ENCODE results near the gene HBG2. TPM values are rescaled to one million over a fixed set of nuclear protein-coding genes. Genes with fewer than 3 reads are reported as not detected.

The HBG2 gene
- total and polyA plus RNA-seq, 2 of the 13 experiments (the other 11 are each of a cell fraction or from before 2014, with no cell fraction given), result not detected

DNA sequence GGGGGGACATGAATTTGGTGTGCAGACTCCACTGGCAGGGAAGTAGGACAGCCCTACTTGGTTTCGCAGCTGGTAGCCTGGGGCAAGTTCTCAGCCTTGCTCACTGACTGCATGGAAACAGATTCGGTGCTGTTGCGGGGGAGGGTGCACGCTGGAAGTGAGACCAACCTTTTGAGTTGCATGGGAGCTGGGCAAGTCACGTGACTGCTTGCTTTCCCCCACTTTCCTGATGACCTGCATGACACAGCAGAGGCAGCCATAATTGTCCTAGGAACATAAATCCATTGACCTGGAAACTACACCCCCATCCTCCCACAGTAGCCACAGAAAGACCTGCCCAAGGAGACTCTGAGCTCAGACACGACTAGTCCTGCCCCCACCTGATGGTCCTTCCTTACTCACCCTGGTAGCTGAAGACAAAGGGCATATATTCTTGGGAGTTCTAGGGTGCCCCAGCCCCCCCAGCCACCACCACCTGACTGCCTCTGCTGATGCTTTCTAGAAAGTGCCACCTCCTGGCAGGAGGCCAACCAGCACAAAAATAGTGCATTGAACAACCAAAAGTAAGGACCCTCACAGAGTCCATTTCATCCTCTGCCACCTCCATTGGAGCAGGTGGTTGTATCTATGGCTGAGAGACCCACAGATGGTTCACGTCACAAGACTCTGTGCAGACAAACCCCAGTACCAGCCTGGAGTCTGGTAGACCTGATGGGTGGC, 4.1 kb upstream of the HBG2 start:
- Histone ChIP-seq H3K4me1 (ENCODE audit: insufficient read depth, low read length) (no peaks in the 10 kb centered on the region), H3K9me3 (ENCODE audit: low read length) (no peaks in the 10 kb centered on the region), H3K27ac (ENCODE audit: extremely low read length, insufficient read depth, low read length) (no peak overlapping the region), H4K20me1 (ENCODE audit: insufficient read depth, low read length) (no peaks in the 10 kb centered on the region), H2AFZ (ENCODE audit: low read length) (no peak overlapping the region), H3K27me3 (ENCODE audit: control insufficient read depth in 1 of 2, insufficient read depth in 2 of 2, low read length in 2 of 2) (no peaks in the 10 kb centered on the region), H3K79me2 (ENCODE audit: insufficient read depth, low read length) (no peaks in the 10 kb centered on the region), H3K9ac (ENCODE audit: insufficient read depth, low read depth, low read length) (no peak overlapping the region), H3K4me3 (replicated peaks in 1 of 3; ENCODE audit: insufficient read depth in 1 of 3, low read depth in 2 of 3, low read length in 3 of 3) (no peak overlapping the region), H3K36me3 (replicated peaks in 1 of 2; ENCODE audit: control insufficient read depth in 1 of 2, insufficient read depth in 2 of 2, low read length in 2 of 2) (no peaks in the 10 kb centered on the region), H3K4me2 (ENCODE audit: low read depth, low read length) (no peak overlapping the region)
- DNase-seq (ENCODE audit: low spot score) (no peak), FAIRE-seq (no peak), ATAC-seq (no peak)
- 100% methylated on average over 1 of the region's 7 CpGs for WGBS (ENCODE audit: low lambda C conversion rate)
- CTCF ChIA-PET (ENCODE audit: low intra/inter-chr PET ratio, low total read pairs), result no interaction called here
- POLR2A ChIA-PET, result no interaction called here
- in situ Hi-C loops (cut with HindIII; ENCODE audit: extremely low pct_ligation_motif_present, low pct_unique_long_range_greater_than_20kb), result no loop called here
- BruUV-seq (replicated peaks), result no TSS peak
- TF ChIP-seq ETV6 (CRISPR knock-in tag; conservative IDR thresholded peaks at IDR 0.05) (no peak), ZEB1 (IDR thresholded peaks at IDR 0.05; ENCODE audit: insufficient replicate concordance, low read depth) (no peak), DNMT1 (CRISPR knock-in tag; IDR thresholded peaks at IDR 0.05) (no peak), TEAD3 (CRISPR knock-in tag; optimal IDR thresholded peaks at IDR 0.05; ENCODE audit: borderline replicate concordance) (no peak), ZNF598 (CRISPR knock-in tag; IDR thresholded peaks at IDR 0.05; ENCODE audit: borderline replicate concordance) (no peak), RAD51 (IDR thresholded peaks at IDR 0.05; ENCODE audit: borderline replicate concordance) (peak; percentile 81; the same call in 1 of the 2 replicates)
- TF ChIP-seq, protein P1, sequence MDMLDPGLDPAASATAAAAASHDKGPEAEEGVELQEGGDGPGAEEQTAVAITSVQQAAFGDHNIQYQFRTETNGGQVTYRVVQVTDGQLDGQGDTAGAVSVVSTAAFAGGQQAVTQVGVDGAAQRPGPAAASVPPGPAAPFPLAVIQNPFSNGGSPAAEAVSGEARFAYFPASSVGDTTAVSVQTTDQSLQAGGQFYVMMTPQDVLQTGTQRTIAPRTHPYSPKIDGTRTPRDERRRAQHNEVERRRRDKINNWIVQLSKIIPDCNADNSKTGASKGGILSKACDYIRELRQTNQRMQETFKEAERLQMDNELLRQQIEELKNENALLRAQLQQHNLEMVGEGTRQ (IDR thresholded peaks at IDR 0.05; ENCODE audit: low read depth, low read length), result peak; percentile 55
- TF ChIP-seq, protein P1 (CRISPR knock-in tag; IDR thresholded peaks at IDR 0.05; ENCODE audit: borderline replicate concordance), result no peak
- intact Hi-C loops (cut with micrococcal nuclease; ENCODE audit: unreplicated experiment), result no loop called here
